K562 (cell line): ENCODE results near the gene ELMO1.

Experiments used
- CTBP1 ChIP-seq: fragments of 450-650 bp; IDR thresholded peaks from 2 replicates; pipeline ENCODE4 v1.6.1; 2016; ENCODE audit warnings: borderline replicate concordance
- KAT7 ChIP-seq: sonication (generic); formaldehyde crosslinking; IDR thresholded peaks from 2 replicates; pipeline ENCODE4 v1.8.0; 2022; ENCODE audit warnings: missing genetic modification reagents, mild to moderate bottlenecking, borderline replicate concordance
- ZFX ChIP-seq: sonication (generic); formaldehyde crosslinking; IDR thresholded peaks from 2 replicates; pipeline ENCODE4 v1.8.0; 2022; ENCODE audit warnings: mild to moderate bottlenecking, missing genetic modification reagents, moderate library complexity

GRCh38 chr7:36895192-36895591 lies 553.5 kb downstream of the ELMO1 start:
- TF ChIP-seq CTBP1 (no peak), KAT7 (CRISPR knock-in tag) (no peak), ZFX (CRISPR knock-in tag) (no peak)
